RKO (cell line): Measurements from ENCODE around the gene NFYB.
A peak's percentile ranks its signal among the peaks of the same experiment; 100 is the strongest.
"Not testable (repeated sequence)": the region's sequence is repeated elsewhere in the genome, so short reads cannot be mapped to it uniquely, and the experiment has no call there.

ENCODE experiments used
- DNase-seq: peaks from one replicate; pipeline ENCODE4 v3.0.0-alpha.2; 2016; ENCODE audit warnings: low spot score

Gene NFYB

GRCh38 chr12:104114834-104115586 is 23.0 kb downstream of the NFYB start:
- DNase-seq = not testable (repeated sequence)

GRCh38 chr12:104109446-104110271 is 28.4 kb downstream of the NFYB start:
- no peak for DNase-seq

DNA sequence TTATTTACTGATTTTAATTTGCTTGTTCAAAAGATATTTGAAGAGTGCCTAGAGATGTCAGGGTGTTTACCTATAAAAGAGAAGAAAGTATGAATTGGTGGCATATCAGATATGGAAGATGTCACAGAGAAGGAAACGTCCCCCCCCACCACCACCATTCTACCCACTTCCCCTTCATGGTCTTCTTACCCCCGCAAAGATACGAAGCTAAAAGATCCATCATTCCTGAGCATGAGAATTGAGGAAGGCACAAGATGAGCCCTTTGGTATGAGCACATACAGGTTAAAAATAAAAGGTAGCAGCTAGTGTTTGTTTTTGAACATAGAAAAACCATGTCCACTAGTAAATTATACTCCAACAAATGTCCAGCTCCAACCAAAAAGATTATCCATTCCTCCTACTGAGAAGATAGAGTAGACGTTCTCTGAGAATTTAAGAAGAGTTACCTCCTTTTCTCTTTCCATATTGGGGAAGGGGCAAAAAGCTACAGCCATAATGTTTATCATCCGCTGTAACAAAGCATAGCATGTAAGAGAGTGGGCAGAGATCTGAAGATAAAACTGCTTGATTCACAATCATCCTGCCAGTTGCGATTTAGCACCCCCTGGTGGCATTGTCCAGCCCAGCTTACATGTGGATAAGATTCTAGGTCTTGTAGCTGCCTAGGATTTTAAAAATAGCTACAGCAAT is 29.1 kb downstream of the NFYB start:
- peak; percentile 83 for DNase-seq

DNA sequence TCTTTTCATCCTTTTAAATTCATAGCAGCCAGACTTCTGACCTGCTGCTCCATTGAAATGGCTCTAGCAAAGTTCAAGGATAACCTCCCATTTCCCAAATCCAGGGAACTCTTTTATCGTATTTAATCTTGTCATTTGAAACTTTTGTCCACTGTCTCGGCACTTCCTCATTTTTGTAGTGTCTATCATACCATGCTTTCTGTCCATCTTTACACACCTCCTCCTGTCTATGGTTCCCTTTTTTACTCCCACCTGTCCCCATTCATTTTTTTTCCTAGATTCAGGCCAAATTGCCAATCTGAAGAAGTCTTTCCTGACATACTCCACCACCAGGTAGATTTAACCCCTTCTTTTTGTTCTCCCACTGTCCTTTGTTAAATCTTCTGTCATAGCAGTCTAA is 31.0 kb downstream of the NFYB start:
- DNase-seq = no peak

GRCh38 chr12:104105461-104105860 is 32.5 kb downstream of the NFYB start:
- DNase-seq = no peak

DNA sequence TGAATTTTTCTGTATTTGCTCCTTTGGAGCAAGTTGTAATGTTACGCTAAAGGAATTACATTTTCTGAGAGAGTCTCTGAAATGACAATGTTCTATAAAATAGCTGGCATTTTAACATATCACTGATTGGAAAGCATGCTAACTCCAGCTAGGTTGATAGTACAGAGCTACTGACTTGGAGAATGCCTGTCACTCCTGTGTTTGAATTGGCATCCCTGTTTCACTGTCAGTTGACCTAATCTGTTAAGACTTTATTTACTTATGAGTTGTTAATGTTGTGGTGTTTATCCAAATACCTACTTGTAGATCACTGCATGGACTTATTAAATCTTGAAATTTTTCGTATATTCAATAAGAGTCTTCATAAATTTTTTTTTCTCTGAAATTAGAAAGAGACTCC is 40.1 kb downstream of the NFYB start:
- DNase-seq = no peak

DNA sequence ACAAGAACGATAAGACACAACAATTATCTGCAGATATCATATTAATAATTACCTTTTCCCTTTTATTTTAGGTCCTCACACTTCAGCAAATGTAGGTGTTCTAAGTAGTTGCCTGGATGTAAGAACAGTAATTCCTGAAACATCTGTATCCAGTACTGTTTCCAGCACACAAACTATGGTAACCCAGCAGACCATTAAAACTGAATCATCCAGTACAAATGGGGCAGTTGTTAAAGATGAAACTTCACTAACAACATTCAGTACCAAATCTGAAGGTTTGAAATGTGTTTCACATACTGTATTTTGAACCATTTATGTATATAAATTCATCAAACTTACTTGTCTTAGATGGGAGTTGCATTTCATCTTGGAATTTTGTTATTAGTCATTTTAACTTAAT is 42.7 kb downstream of the NFYB start:
- DNase-seq = no peak

DNA sequence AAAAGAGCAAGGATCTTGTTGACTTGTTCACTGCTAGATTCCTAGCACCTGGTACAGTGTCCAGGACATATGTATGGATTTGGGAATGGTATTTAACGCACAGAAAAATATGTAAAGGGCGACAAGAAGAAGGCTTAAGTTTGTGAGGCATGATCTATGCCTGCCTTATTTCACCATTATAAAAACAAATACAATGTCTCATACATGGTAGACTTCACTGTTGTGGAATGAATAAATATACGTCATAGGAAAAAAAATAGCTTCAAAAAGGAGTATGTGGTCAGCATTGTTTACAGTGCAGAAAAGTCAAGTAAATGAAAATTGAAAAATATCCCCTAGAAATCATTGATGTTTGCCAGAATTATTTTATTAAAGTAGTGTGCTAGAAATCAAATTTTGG is 43.7 kb downstream of the NFYB start:
- no peak for DNase-seq

DNA sequence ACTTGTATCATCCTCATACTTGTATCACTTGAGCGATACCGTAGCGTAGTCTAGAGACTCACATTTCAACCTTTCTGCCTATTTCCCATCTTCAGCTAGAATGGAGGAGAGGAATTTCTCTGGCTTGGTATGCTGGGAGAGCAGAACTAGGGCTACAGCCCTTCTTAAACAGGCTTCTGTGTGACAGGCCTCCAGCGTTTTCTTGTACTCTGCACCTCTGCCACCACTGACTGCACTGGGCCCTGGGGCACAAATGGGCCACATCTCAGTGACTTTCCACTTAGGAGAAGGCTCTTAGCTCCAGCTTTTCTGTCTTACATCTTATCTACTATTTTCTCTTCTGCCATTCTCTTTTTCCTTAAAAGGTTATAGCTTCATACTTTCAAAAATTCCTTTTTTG is 46.9 kb downstream of the NFYB start:
- no peak for DNase-seq

GRCh38 chr12:104090685-104091084 is 47.3 kb downstream of the NFYB start:
- DNase-seq = no peak

DNA sequence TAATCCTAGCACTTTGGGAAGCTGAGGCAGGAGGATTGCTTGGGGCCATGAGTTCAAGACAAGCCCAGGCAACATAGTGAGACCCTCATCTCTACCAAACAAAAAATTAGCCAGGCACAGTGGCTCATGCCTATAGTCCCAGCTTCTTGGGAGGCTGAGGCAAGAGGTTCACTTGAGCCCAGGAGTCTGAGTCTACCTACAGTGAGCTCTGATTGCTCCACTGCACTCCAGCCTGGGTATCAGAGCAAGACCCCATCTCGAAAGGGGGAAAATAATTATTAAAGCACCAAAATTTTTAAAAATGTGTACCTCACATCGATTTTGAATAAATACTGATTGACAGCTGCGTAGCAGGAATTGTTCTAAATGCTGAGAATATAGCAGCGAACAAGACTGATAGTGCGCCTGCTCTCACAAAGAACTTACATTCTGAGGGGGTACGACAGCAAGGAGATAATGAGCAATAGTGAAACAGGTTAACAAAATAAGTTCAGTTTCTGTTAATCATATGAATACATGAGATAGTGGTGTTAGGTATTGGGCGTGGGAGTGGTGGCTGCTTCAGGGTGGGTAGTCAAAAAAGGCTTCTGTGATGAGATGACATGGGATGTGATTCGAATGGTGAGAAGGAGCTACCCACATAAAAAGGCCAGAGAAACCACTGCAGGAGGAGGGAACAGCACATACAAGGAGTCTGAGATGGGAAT is 54.1 kb downstream of the NFYB start:
- no peak for DNase-seq

- no peak for DNase-seq
Measured at GRCh38 chr12:104080764-104081163, 57.2 kb downstream of the NFYB start.

DNA sequence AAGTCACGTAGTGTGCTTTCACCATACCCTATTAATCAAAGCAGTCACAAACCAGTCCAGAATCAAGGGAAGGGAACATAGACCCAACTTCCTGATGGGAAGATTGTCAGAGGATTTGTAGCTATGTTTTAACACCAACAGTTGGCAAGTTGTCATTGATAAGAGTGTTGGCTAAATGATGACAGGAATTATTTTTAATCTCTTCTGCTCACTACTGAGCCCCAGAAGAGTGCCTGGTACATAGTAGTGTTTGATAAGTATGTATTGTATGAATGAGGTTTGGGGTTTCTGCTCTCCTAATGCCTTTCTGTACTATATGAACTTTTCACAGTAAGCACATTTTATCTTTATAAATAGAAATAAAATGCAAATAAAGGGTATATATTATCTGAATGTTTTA is 59.0 kb downstream of the NFYB start:
- DNase-seq = no peak

DNA sequence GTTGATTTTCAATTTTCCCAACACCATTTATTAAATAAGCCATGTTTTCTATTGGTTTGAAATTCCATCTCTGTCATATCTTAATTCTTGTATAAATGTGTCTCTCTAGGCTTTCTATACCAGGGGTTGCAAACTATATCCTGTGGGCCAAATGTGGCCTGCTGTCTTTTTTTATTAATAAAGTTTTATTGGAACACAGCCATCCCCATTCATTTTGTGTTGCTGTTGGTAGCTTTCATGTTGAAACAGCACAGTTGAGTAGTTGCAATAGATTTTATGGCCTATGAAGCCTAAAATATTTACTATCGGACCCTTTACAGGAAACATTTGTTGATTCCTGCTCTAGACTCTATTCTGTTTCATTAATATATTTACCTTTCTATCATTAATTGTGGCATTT is 64.3 kb downstream of the NFYB start:
- DNase-seq = no peak

DNA sequence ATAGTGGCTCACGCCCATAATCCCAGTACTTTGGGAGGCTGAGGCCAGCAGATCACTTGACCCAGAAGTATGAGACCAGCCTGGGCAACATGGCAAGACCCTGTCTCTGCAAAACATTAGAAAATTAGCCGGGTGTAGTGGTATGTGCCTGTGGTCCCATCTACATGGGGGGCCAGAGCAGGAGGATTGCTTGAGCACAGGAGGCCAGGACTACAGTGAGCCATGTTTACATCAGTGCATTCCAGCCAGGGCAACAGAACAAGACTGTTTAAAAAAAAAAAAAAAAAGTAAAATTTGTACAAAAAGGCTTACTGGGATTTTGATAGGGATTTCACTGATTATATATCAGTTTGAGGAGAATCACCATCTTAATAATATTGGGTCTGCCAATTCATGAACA is 65.9 kb downstream of the NFYB start:
- no peak for DNase-seq
